NT2/D1 (cell line): Measurements from ENCODE around the gene GRB10.

Experiments
- DNase-seq: peaks from one replicate; pipeline ENCODE4 v3.0.0-alpha.2; 2011; ENCODE audit warnings: low read depth, low spot score
- H3K27me3 ChIP-seq: 2 replicates; pipeline ENCODE4 v1.6.0; 2011; ENCODE audit warnings: mild to moderate bottlenecking; ENCODE audit not compliant: insufficient read length, insufficient read depth
- H3K36me3 ChIP-seq: 2 replicates; pipeline ENCODE4 v1.6.1; 2011; ENCODE audit warnings: mild to moderate bottlenecking, low read length, mixed read lengths; ENCODE audit not compliant: insufficient read depth, insufficient read length
- H3K4me1 ChIP-seq: 2 replicates; pipeline ENCODE4 v1.5.1; 2011; ENCODE audit not compliant: insufficient read depth, insufficient read length
- H3K4me3 ChIP-seq: 2 replicates; pipeline ENCODE4 v1.5.1; 2011; ENCODE audit warnings: low read depth; ENCODE audit not compliant: insufficient read length
- H3K9ac ChIP-seq: 2 replicates; pipeline ENCODE4 v1.6.0; 2011; ENCODE audit warnings: low read depth; ENCODE audit not compliant: insufficient read length
- H3K9me3 ChIP-seq: 2 replicates; pipeline ENCODE4 v1.5.1; 2011; ENCODE audit warnings: mild to moderate bottlenecking, low read length; ENCODE audit not compliant: insufficient read depth
- SUZ12 ChIP-seq: IDR thresholded peaks from 2 replicates; pipeline ENCODE4 v1.6.1; 2011; ENCODE audit not compliant: insufficient read length, insufficient read depth; ENCODE audit errors: extremely low read depth
- YY1 ChIP-seq: IDR thresholded peaks from 2 replicates; pipeline ENCODE4 v1.6.1; 2011; ENCODE audit not compliant: insufficient read length, insufficient read depth
- ZNF274 ChIP-seq: IDR thresholded peaks from 2 replicates; pipeline ENCODE4 v1.6.1; 2011; ENCODE audit warnings: mild to moderate bottlenecking, low read depth, low read length

GRB10 gene

GRCh38 chr7:50792342-50793119 is 9.8 kb upstream of the GRB10 start:
- Histone ChIP-seq H3K4me1 (peaks cover 5% of the 10 kb centered on the region), H3K9me3 (peaks cover 13% of the 10 kb centered on the region; the same call in 1 of the 2 replicates), H3K4me3 (peak overlapping the region; percentile 84), H3K36me3 (peaks cover 15% of the 10 kb centered on the region), H3K9ac (peak overlapping the region; percentile 83), H3K27me3 (peaks cover 22% of the 10 kb centered on the region)
- DNase-seq: no peak
- no peak for TF ChIP-seq ZNF274
- TF ChIP-seq SUZ12: no peak

- Histone ChIP-seq H3K4me1 (peaks cover 5% of the 10 kb centered on the region), H3K27me3 (peaks cover 22% of the 10 kb centered on the region), H3K9ac (peak overlapping the region; percentile 83), H3K9me3 (peaks cover 19% of the 10 kb centered on the region; the same call in 1 of the 2 replicates), H3K36me3 (peaks cover 17% of the 10 kb centered on the region), H3K4me3 (peak overlapping the region; percentile 84)
- TF ChIP-seq YY1 (no peak), SUZ12 (no peak), ZNF274 (no peak)
- DNase-seq: no peak
These were observed 9.2 kb upstream of the GRB10 start for GRCh38 chr7:50791938-50792341.

GRCh38 chr7:50791363-50791937 is 8.8 kb upstream of the GRB10 start:
- Histone ChIP-seq H3K9me3 (peaks cover 20% of the 10 kb centered on the region; the same call in 1 of the 2 replicates), H3K4me3 (peak overlapping the region; percentile 84), H3K4me1 (peaks cover 5% of the 10 kb centered on the region), H3K9ac (peak overlapping the region; percentile 83), H3K36me3 (peaks cover 17% of the 10 kb centered on the region), H3K27me3 (peaks cover 22% of the 10 kb centered on the region)
- TF ChIP-seq YY1: no peak
- TF ChIP-seq ZNF274: no peak
- no peak for TF ChIP-seq SUZ12
- no peak for DNase-seq

- Histone ChIP-seq H3K9me3 (peaks cover 20% of the 10 kb centered on the region; the same call in 1 of the 2 replicates), H3K4me3 (no peak overlapping the region), H3K27me3 (peaks cover 19% of the 10 kb centered on the region), H3K4me1 (peaks cover 5% of the 10 kb centered on the region), H3K9ac (no peak overlapping the region), H3K36me3 (peaks cover 19% of the 10 kb centered on the region)
- DNase-seq: no peak
- no peak for TF ChIP-seq SUZ12
- no peak for TF ChIP-seq YY1
- no peak for TF ChIP-seq ZNF274
These were observed 7.7 kb upstream of the GRB10 start for GRCh38 chr7:50790381-50790780.

- no peak overlapping the region for H3K9ac ChIP-seq
- TF ChIP-seq SUZ12 (no peak), ZNF274 (no peak), YY1 (no peak)
- peaks cover 20% of the 10 kb centered on the region; the same call in 1 of the 2 replicates for H3K9me3 ChIP-seq
- no peaks in the 10 kb centered on the region for H3K27me3 ChIP-seq
- no peak overlapping the region for H3K4me3 ChIP-seq
- H3K4me1 ChIP-seq: peaks cover 8% of the 10 kb centered on the region
- H3K36me3 ChIP-seq: peaks cover 32% of the 10 kb centered on the region
- DNase-seq: no peak
These were observed 5.7 kb upstream of the GRB10 start for GRCh38 chr7:50788382-50788781.

GRCh38 chr7:50787825-50788224 is 5.1 kb upstream of the GRB10 start:
- Histone ChIP-seq H3K4me3 (no peak overlapping the region), H3K36me3 (peaks cover 32% of the 10 kb centered on the region), H3K9me3 (peaks cover 20% of the 10 kb centered on the region; the same call in 1 of the 2 replicates), H3K27me3 (no peaks in the 10 kb centered on the region), H3K4me1 (peaks cover 11% of the 10 kb centered on the region), H3K9ac (no peak overlapping the region)
- TF ChIP-seq ZNF274 (no peak), YY1 (no peak)
- no peak for DNase-seq

- Histone ChIP-seq H3K4me3 (no peak overlapping the region), H3K27me3 (no peaks in the 10 kb centered on the region), H3K9ac (no peak overlapping the region), H3K9me3 (peaks cover 20% of the 10 kb centered on the region; the same call in 1 of the 2 replicates), H3K4me1 (peaks cover 10% of the 10 kb centered on the region), H3K36me3 (peaks cover 32% of the 10 kb centered on the region)
- no peak for DNase-seq
- no peak for TF ChIP-seq SUZ12
- no peak for TF ChIP-seq ZNF274
- TF ChIP-seq YY1: no peak
These were observed 2.6 kb upstream of the GRB10 start for GRCh38 chr7:50785346-50785745.
